IMR-90 (cell line): ENCODE results near the gene TMTC2. TPM values are rescaled to one million over a fixed set of nuclear protein-coding genes. Genes with fewer than 3 reads are reported as not detected.

Experiments
- ATAC-seq: fragments of 200-7000 bp; cut with Tn5 transposase; 2 replicates; pipeline ENCODE4 v1.9.1; 2020; ENCODE audit warnings: low read depth, mild to moderate bottlenecking, moderate library complexity
- BruUV-seq: library from RNA; stranded (reverse); fragments of 400-500 nt; replicated peaks from 2 replicates; lab custom pipeline; 2021; lab: Mats Ljungman, UMichigan
- CTCF ChIA-PET: fragments of 300-600 bp; formaldehyde crosslinking; extraction: SDS; loops from one replicate; lab custom pipeline; 2021; ENCODE audit warnings: antibody characterized with exemption; lab: Yijun Ruan, JAX
- POLR2A ChIA-PET: fragments of 300-600 bp; sonication (Branson Sonifier 250); formaldehyde crosslinking; loops from one replicate; lab custom pipeline; 2022; ENCODE audit warnings: antibody characterized with exemption; ENCODE audit not compliant: unreplicated experiment; lab: Charles Lee
- DNase-seq: peaks from one replicate; pipeline ENCODE4 v3.0.0; 2013
- H2AFZ ChIP-seq: replicated peaks from 2 replicates; pipeline ENCODE3; 2013; ENCODE audit warnings: low read length, mild to moderate bottlenecking; ENCODE audit not compliant: poor library complexity
- H2AK5ac ChIP-seq: 2 replicates; pipeline ENCODE4 v1.6.1; 2013; ENCODE audit warnings: low read depth, low read length, inconsistent platforms
- H2AK9ac ChIP-seq: replicated peaks from 2 replicates; pipeline ENCODE3; 2013; ENCODE audit warnings: mild to moderate bottlenecking, low read depth, low read length, moderate library complexity; ENCODE audit not compliant: poor library complexity
- H2BK120ac ChIP-seq: 2 replicates; pipeline ENCODE4 v1.6.1; 2013; ENCODE audit warnings: low read depth, low read length, inconsistent platforms
- H2BK15ac ChIP-seq: 3 replicates; pipeline ENCODE4 v1.6.1; 2013; ENCODE audit warnings: low read depth, low read length, inconsistent platforms
- H2BK20ac ChIP-seq: 2 replicates; pipeline ENCODE4 v1.6.1; 2013; ENCODE audit warnings: low read depth, mild to moderate bottlenecking, inconsistent platforms, low read length, moderate library complexity
- H2BK5ac ChIP-seq: 2 replicates; pipeline ENCODE4 v1.6.1; 2013; ENCODE audit warnings: mild to moderate bottlenecking, low read depth, low read length, inconsistent platforms; ENCODE audit not compliant: poor library complexity, severe bottlenecking
- H3K14ac ChIP-seq: replicated peaks from 2 replicates; pipeline ENCODE4 v1.6.1; 2013; ENCODE audit warnings: low read depth, low read length, inconsistent platforms
- H3K18ac ChIP-seq: 2 replicates; pipeline ENCODE4 v1.6.1; 2013; ENCODE audit warnings: low read depth, low read length, control low read depth
- H3K23ac ChIP-seq: 2 replicates; pipeline ENCODE4 v1.6.1; 2013; ENCODE audit warnings: low read depth, low read length, inconsistent platforms
- H3K27ac ChIP-seq: 2 replicates; pipeline ENCODE4 v1.5.1; 2013; ENCODE audit warnings: mild to moderate bottlenecking, control low read depth, low read length; ENCODE audit not compliant: insufficient read depth
- H3K27me3 ChIP-seq: 2 replicates; pipeline ENCODE4 v1.6.1; 2013; ENCODE audit warnings: low read length; ENCODE audit not compliant: control insufficient read depth, insufficient read depth
- H3K36me3 ChIP-seq: 2 replicates; pipeline ENCODE4 v1.6.1; 2013; ENCODE audit warnings: low read length, mixed read lengths; ENCODE audit not compliant: control insufficient read depth, insufficient read depth
- H3K4ac ChIP-seq: 2 replicates; pipeline ENCODE4 v1.6.1; 2013; ENCODE audit warnings: low read depth, low read length, inconsistent platforms
- H3K4me1 ChIP-seq: 2 replicates; pipeline ENCODE4 v1.6.1; 2013; ENCODE audit warnings: low read length, mixed read lengths; ENCODE audit not compliant: control insufficient read depth, insufficient read depth
- H3K4me2 ChIP-seq: 2 replicates; pipeline ENCODE4 v1.6.1; 2013; ENCODE audit warnings: low read depth, mild to moderate bottlenecking, control low read depth, low read length, moderate library complexity
- H3K4me3 ChIP-seq: 2 replicates; pipeline ENCODE4 v1.5.1; 2013; ENCODE audit warnings: low read depth, mild to moderate bottlenecking, control low read depth, low read length, moderate library complexity; ENCODE audit not compliant: insufficient read depth
- H3K56ac ChIP-seq: 2 replicates; pipeline ENCODE4 v1.6.1; 2013; ENCODE audit warnings: low read length, inconsistent platforms; ENCODE audit not compliant: insufficient read depth; ENCODE audit errors: extremely low read depth
- H3K79me1 ChIP-seq, 2 experiments: 2 replicates each; pipeline ENCODE4 v1.6.1; 2013; ENCODE audit warnings: low read length in 2 of 2, inconsistent platforms in 1 of 2, low read depth in 1 of 2
- H3K9ac ChIP-seq: 2 replicates; pipeline ENCODE4 v1.6.1; 2013; ENCODE audit warnings: low read depth, low read length, control low read depth
- H3K9me1 ChIP-seq: 2 replicates; pipeline ENCODE4 v1.6.1; 2013; ENCODE audit warnings: low read length, inconsistent platforms; ENCODE audit not compliant: insufficient read depth
- H3K9me3 ChIP-seq: 2 replicates; pipeline ENCODE4 v1.6.1; 2013; ENCODE audit warnings: low read length; ENCODE audit not compliant: control insufficient read depth, insufficient read depth
- H4K20me1 ChIP-seq: 2 replicates; pipeline ENCODE4 v1.6.1; 2013; ENCODE audit warnings: low read length, inconsistent platforms; ENCODE audit not compliant: insufficient read depth
- H4K5ac ChIP-seq: 2 replicates; pipeline ENCODE4 v1.6.1; 2013; ENCODE audit warnings: mild to moderate bottlenecking, low read depth, low read length, control low read depth
- H4K8ac ChIP-seq, 2 experiments: 2 replicates each; pipeline ENCODE4 v1.6.1; 2013; ENCODE audit warnings: low read depth in 2 of 2, low read length in 2 of 2, control low read depth in 1 of 2, inconsistent platforms in 1 of 2
- H4K91ac ChIP-seq: 2 replicates; pipeline ENCODE4 v1.6.1; 2013; ENCODE audit warnings: low read depth, low read length, inconsistent platforms; ENCODE audit not compliant: insufficient read depth
- BHLHE40 ChIP-seq: fragments of 150-350 bp; IDR thresholded peaks from 2 replicates; pipeline ENCODE4 v1.6.1; 2016; ENCODE audit warnings: mild to moderate bottlenecking, low read depth, low read length
- FOS ChIP-seq: fragments of 150-350 bp; IDR thresholded peaks from 2 replicates; pipeline ENCODE4 v1.6.1; 2016; ENCODE audit warnings: low read depth, low read length
- MAFK ChIP-seq: IDR thresholded peaks from 2 replicates; pipeline ENCODE4 v1.6.1; 2012; ENCODE audit warnings: low read depth, low read length, improper control_type of control experiment
- MAZ ChIP-seq: IDR thresholded peaks from 2 replicates; pipeline ENCODE4 v1.6.1; 2012; ENCODE audit warnings: low read depth, mild to moderate bottlenecking, low read length, improper control_type of control experiment, moderate library complexity, borderline replicate concordance
- MXI1 ChIP-seq: IDR thresholded peaks from 2 replicates; pipeline ENCODE4 v1.6.1; 2012; ENCODE audit warnings: low read depth, mild to moderate bottlenecking, low read length, moderate library complexity, borderline replicate concordance
- RAD21 ChIP-seq: IDR thresholded peaks from 2 replicates; pipeline ENCODE4 v1.6.1; 2012; ENCODE audit warnings: low read length, improper control_type of control experiment
- WGBS, 2 experiments: methylation state at CpG; one replicate each; pipeline versions ENCODE4 v1.1.5 to v1.1.7; 2013; ENCODE audit warnings: missing lambda C conversion rate in 2 of 2; ENCODE audit not compliant: insufficient read length in 1 of 2; ENCODE audit errors: extremely low coverage in 2 of 2; 5-methylcytosine and 5-hydroxymethylcytosine counted together
- dilution Hi-C: fragments of 300-500 bp; cut with HindIII; formaldehyde crosslinking; loops from one replicate; pipeline ENCODE4 v1.14.3; 2018; ENCODE audit warnings: low sequenced_read_pairs; ENCODE audit not compliant: unreplicated experiment
- in situ Hi-C: fragments of 300-500 bp; cut with MboI; formaldehyde crosslinking; loops from 3 replicates; pipeline ENCODE4 v1.14.3; 2019; ENCODE audit warnings: low sequenced_read_pairs, inconsistent platforms, mixed read lengths
- intact Hi-C: fragments of 100-400 bp; cut with micrococcal nuclease; formaldehyde crosslinking; loops from 2 replicates; pipeline ENCODE4 v1.10.0; 2022
- polyA plus RNA-seq, 3 experiments: library from polyadenylated mRNA; depleted of rRNA; stranded (reverse); fragments of >200 nt; gene quantifications; 2 replicates each; pipeline ENCODE4 v1.2.3, GENCODE V29; 2012; ENCODE audit warnings: low replicate concordance in 1 of 3
- total RNA-seq: library from RNA; depleted of rRNA; stranded (reverse); fragments of >200 nt; gene quantifications from 2 replicates; pipeline ENCODE4 v1.2.3, GENCODE V29; 2012

The TMTC2 gene
- total and polyA plus RNA-seq, 2 of the 4 experiments (the other 2 are of a cell fraction) = 0.56 to 1.4 TPM

DNA sequence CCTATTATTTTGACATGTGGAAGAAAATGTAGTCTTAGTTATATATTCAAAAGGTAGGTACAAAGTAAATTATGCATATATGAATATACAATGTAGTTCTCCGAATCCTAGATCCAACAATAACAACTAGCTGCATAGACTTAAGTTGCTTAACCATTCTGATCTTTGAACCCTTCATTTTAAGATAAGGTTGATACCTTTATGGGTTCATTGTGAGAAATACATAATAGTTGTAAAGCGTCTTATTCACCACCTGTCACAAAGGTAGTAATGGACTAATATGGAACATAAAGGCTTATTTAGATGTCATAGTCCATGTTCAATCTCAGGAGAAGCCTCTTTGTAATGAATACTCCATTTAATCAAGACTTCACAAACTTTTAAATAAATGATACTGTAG, 263.6 kb downstream of the TMTC2 start:
- Histone ChIP-seq H2BK120ac (no peak overlapping the region), H3K56ac (no peak overlapping the region), H2AK9ac (no peak overlapping the region), H3K4me1 (no peaks in the 10 kb centered on the region), H3K9ac (no peak overlapping the region), H3K14ac (no peak overlapping the region), H3K4me2 (no peak overlapping the region), H2BK5ac (no peak overlapping the region), H2AK5ac (no peak overlapping the region), H4K91ac (no peak overlapping the region), H2BK20ac (no peak overlapping the region), H3K27ac (no peak overlapping the region), H3K27me3 (no peaks in the 10 kb centered on the region), H3K4me3 (no peak overlapping the region), H2BK15ac (no peak overlapping the region), H3K9me1 (no peaks in the 10 kb centered on the region), H3K9me3 (no peaks in the 10 kb centered on the region), H2AFZ (no peak overlapping the region), H3K79me1 (no peaks in the 10 kb centered on the region), H3K4ac (no peak overlapping the region), H4K5ac (no peak overlapping the region), H3K18ac (no peak overlapping the region), H4K8ac (no peak overlapping the region), H4K20me1 (no peaks in the 10 kb centered on the region), H3K36me3 (no peaks in the 10 kb centered on the region), H3K23ac (no peak overlapping the region)
- dilution Hi-C loops = no loop called here
- TF ChIP-seq RAD21 (no peak), MAFK (no peak), MXI1 (no peak), FOS (no peak), BHLHE40 (no peak), MAZ (no peak)
- no CpG with 5 or more reads among the region's 2 CpGs for WGBS, 2 experiments
- CTCF ChIA-PET = no interaction called here
- no TSS peak for BruUV-seq
- no peak for DNase-seq
- in situ Hi-C loops = no loop called here
- POLR2A ChIA-PET = no interaction called here
- ATAC-seq = no peak
- intact Hi-C loops = no loop called here
